OCI-LY7 (cell line): Measurements from ENCODE around the gene ZNF70.

Source experiments
- CTCF ChIP-seq: fragments of 200-600 bp; sonication (generic); conservative IDR thresholded peaks from 2 replicates; pipeline ENCODE4 v1.5.1; 2014; ENCODE audit warnings: mild to moderate bottlenecking, antibody characterized with exemption, low read length, moderate library complexity, mixed read lengths
- EZH2phosphoT487 ChIP-seq: fragments of 200-600 bp; sonication (generic); IDR thresholded peaks from 2 replicates; pipeline ENCODE4 v1.6.1; 2018; ENCODE audit warnings: low read depth, borderline replicate concordance, mild to moderate bottlenecking, mixed run types, antibody characterized with exemption, low read length, moderate library complexity, mixed read lengths

GRCh38 chr22:23752090-23752691, 1.3 kb upstream of the ZNF70 start:
- TF ChIP-seq CTCF (peak; percentile 27; the same call in 1 of the 2 replicates), EZH2phosphoT487 (no peak)
